ENCODE results near the gene HSBP1. TPM values are rescaled to one million over a fixed set of nuclear protein-coding genes. Genes with fewer than 3 reads are reported as not detected.

HSBP1 gene
- total and polyA plus RNA-seq, 9 of the 15 experiments (the other 6 are each of a cell fraction or from before 2014, with no cell fraction given) = 84.9 to 677 (median 204) TPM

GRCh38 chr16:83835586-83836566 lies 28.1 kb downstream of the HSBP1 start (continued):
- TF ChIP-seq MCM7 (IDR thresholded peaks at IDR 0.05) (no peak), SLC30A9 (CRISPR knock-in tag; IDR thresholded peaks at IDR 0.05) (no peak), ARID2 (IDR thresholded peaks at IDR 0.05) (no peak), TCF3 (CRISPR knock-in tag; IDR thresholded peaks at IDR 0.05) (no peak), TBP (optimal IDR thresholded peaks at IDR 0.05; ENCODE audit: low read depth, low read length) (no peak), ZC3H11A (IDR thresholded peaks at IDR 0.05; ENCODE audit: low read depth, low read length) (no peak), SMARCA5 (IDR thresholded peaks at IDR 0.05) (no peak), ELF1 (tag; IDR thresholded peaks at IDR 0.05) (no peak), ZNF589 (CRISPR knock-in tag; IDR thresholded peaks at IDR 0.05; ENCODE audit: low read depth) (no peak), POLR2H (tag; IDR thresholded peaks at IDR 0.05; ENCODE audit: low read depth) (no peak), TARDBP (IDR thresholded peaks at IDR 0.05) (no peak), ZSCAN29 (IDR thresholded peaks at IDR 0.05) (no peak), RAD51 (IDR thresholded peaks at IDR 0.05; ENCODE audit: borderline replicate concordance, low read depth) (no peak), BDP1 (IDR thresholded peaks at IDR 0.05; ENCODE audit: insufficient read depth, insufficient read length) (no peak), ZNF354B (CRISPR knock-in tag; IDR thresholded peaks at IDR 0.05) (no peak), GMEB1 (CRISPR knock-in tag; IDR thresholded peaks at IDR 0.05) (no peak), CBX2 (IDR thresholded peaks at IDR 0.05; ENCODE audit: insufficient read depth, low read length, poor library complexity, severe bottlenecking) (no peak), RBM39 (optimal IDR thresholded peaks at IDR 0.05; ENCODE audit: low read depth, low read length) (no peak), FOXJ3 (CRISPR knock-in tag; IDR thresholded peaks at IDR 0.05) (no peak), BRF1 (IDR thresholded peaks at IDR 0.05; ENCODE audit: borderline replicate concordance, extremely low read depth, insufficient read length) (no peak), ZBED1 (IDR thresholded peaks at IDR 0.05) (no peak), ARID1B (IDR thresholded peaks at IDR 0.05) (peak; percentile 81)
- TF ChIP-seq, protein P1, sequence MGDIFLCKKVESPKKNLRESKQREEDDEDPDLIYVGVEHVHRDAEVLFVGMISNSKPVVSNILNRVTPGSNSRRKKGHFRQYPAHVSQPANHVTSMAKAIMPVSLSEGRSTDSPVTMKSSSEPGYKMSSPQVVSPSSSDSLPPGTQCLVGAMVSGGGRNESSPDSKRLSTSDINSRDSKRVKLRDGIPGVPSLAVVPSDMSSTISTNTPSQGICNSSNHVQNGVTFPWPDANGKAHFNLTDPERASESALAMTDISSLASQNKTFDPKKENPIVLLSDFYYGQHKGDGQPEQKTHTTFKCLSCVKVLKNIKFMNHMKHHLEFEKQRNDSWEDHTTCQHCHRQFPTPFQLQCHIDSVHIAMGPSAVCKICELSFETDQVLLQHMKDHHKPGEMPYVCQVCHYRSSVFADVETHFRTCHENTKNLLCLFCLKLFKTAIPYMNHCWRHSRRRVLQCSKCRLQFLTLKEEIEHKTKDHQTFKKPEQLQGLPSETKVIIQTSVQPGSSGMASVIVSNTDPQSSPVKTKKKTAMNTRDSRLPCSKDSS (IDR thresholded peaks at IDR 0.05; ENCODE audit: low read depth, partially characterized antibody) = no peak
- TF ChIP-seq, protein P2, sequence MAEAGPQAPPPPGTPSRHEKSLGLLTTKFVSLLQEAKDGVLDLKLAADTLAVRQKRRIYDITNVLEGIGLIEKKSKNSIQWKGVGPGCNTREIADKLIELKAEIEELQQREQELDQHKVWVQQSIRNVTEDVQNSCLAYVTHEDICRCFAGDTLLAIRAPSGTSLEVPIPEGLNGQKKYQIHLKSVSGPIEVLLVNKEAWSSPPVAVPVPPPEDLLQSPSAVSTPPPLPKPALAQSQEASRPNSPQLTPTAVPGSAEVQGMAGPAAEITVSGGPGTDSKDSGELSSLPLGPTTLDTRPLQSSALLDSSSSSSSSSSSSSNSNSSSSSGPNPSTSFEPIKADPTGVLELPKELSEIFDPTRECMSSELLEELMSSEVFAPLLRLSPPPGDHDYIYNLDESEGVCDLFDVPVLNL (CRISPR knock-in tag; IDR thresholded peaks at IDR 0.05; ENCODE audit: low read depth) = no peak
- TF ChIP-seq, protein P3, sequence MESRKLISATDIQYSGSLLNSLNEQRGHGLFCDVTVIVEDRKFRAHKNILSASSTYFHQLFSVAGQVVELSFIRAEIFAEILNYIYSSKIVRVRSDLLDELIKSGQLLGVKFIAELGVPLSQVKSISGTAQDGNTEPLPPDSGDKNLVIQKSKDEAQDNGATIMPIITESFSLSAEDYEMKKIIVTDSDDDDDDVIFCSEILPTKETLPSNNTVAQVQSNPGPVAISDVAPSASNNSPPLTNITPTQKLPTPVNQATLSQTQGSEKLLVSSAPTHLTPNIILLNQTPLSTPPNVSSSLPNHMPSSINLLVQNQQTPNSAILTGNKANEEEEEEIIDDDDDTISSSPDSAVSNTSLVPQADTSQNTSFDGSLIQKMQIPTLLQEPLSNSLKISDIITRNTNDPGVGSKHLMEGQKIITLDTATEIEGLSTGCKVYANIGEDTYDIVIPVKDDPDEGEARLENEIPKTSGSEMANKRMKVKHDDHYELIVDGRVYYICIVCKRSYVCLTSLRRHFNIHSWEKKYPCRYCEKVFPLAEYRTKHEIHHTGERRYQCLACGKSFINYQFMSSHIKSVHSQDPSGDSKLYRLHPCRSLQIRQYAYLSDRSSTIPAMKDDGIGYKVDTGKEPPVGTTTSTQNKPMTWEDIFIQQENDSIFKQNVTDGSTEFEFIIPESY (CRISPR knock-in tag; IDR thresholded peaks at IDR 0.05) = no peak

All from K562 (cell line).